Liver (tissue), 3 donors: ENCODE results near the gene LPP.

Experiments used
- RXRA ChIP-seq, 2 donors: IDR thresholded peaks; 2 replicates each; pipeline ENCODE4 v1.6.1; 2017 to 2018; ENCODE audit warnings: antibody characterized with exemption in 2 of 2, mild to moderate bottlenecking in 1 of 2
- TF ChIP-seq, protein P1 (sequence below): fragments of 150-350 bp; IDR thresholded peaks from 2 replicates; pipeline ENCODE4 v1.5.1; 2017; ENCODE audit warnings: improper control_type of control experiment, low read depth, low read length; ENCODE audit not compliant: missing input control
- TF ChIP-seq, protein P2 (sequence below): IDR thresholded peaks from 2 replicates; pipeline ENCODE4 v1.6.1; 2016; ENCODE audit warnings: antibody characterized with exemption
- donor health status: healthy.
- donor health status: healthy.

DNA sequence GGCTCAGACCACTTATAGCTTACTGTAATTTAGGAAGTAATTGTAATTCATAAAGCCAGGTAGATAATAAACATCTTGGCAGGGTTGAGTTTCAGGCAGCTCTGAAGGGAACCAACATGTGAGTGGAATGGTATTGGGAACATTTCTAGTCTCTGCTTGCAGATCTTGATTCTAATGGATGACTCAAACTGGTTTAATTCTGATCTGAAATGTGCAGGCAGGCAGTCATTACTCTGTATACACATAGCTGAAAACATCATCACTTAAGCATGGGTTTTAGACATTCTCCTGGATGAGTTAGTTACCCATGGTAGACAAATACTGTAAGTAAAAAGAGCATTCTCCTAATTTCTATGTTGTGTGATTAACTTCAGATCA is 700.8 kb downstream of the LPP start:
- TF ChIP-seq, protein P1, sequence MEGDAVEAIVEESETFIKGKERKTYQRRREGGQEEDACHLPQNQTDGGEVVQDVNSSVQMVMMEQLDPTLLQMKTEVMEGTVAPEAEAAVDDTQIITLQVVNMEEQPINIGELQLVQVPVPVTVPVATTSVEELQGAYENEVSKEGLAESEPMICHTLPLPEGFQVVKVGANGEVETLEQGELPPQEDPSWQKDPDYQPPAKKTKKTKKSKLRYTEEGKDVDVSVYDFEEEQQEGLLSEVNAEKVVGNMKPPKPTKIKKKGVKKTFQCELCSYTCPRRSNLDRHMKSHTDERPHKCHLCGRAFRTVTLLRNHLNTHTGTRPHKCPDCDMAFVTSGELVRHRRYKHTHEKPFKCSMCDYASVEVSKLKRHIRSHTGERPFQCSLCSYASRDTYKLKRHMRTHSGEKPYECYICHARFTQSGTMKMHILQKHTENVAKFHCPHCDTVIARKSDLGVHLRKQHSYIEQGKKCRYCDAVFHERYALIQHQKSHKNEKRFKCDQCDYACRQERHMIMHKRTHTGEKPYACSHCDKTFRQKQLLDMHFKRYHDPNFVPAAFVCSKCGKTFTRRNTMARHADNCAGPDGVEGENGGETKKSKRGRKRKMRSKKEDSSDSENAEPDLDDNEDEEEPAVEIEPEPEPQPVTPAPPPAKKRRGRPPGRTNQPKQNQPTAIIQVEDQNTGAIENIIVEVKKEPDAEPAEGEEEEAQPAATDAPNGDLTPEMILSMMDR, result no peak
- no peak for TF ChIP-seq RXRA (IDR thresholded peaks at IDR 0.05)
- TF ChIP-seq, protein P2, sequence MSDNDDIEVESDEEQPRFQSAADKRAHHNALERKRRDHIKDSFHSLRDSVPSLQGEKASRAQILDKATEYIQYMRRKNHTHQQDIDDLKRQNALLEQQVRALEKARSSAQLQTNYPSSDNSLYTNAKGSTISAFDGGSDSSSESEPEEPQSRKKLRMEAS, result no peak
